ENCODE data around the gene ADD3. TPM values are rescaled to one million over a fixed set of nuclear protein-coding genes. Genes with fewer than 3 reads are reported as not detected.

The ADD3 gene
- total RNA-seq, 2 experiments from 2014 or later: 273 to 302 TPM

GRCh38 chr10:110076559-110077318 is 69.0 kb downstream of the ADD3 start:
- peak overlapping the region; percentile 54 for H3K4me3 ChIP-seq (ENCODE audit: low read length)
- Mint-ChIP-seq H3K9me3 (no peaks in the 10 kb centered on the region), H3K36me3 (ENCODE audit: low read depth) (peaks cover 17% of the 10 kb centered on the region), H3K4me3 (peak overlapping the region; percentile 80), H3K27me3 (no peaks in the 10 kb centered on the region), H3K4me1 (ENCODE audit: low read depth) (peaks cover 88% of the 10 kb centered on the region), H3K27ac (peak overlapping the region; percentile 85)
- H3K4me1 ChIP-seq (ENCODE audit: insufficient read depth, low read length): peaks cover 54% of the 10 kb centered on the region
- no peaks in the 10 kb centered on the region for H3K9me3 ChIP-seq (ENCODE audit: control insufficient read depth in 1 of 2, insufficient read depth in 1 of 2, low read length in 2 of 2)
- ATAC-seq (ENCODE audit: poor library complexity): peak; percentile 72
- peak in 9 of 14 experiments; percentile 12 to 82 (median 29) for DNase-seq
- no peaks in the 10 kb centered on the region for H3K36me3 ChIP-seq (ENCODE audit: insufficient read depth, low read length)
- intact Hi-C loops (cut with DNase I, micrococcal nuclease): loop anchor here (1.0 to 5.0 kb wide), 5 partner anchors 8 to 66 kb away; no protein-coding TSS in a partner anchor
- CTCF ChIA-PET: interaction anchor here (0.6 to 1.8 kb wide), 10 partner anchors 9 to 822 kb away, joined by 3 to 9 read pairs (median 3); no protein-coding TSS in a partner anchor
- H3K27me3 ChIP-seq (ENCODE audit: control insufficient read depth in 1 of 2, insufficient read depth in 2 of 2, low read length in 2 of 2): no peaks in the 10 kb centered on the region
- peak overlapping the region; percentile 19 to 66 for H3K27ac ChIP-seq (ENCODE audit: low read depth in 1 of 2, low read length in 2 of 2)
- POLR2A ChIA-PET: interaction anchor here (0.6 to 7.0 kb wide), 28 partner anchors 8 to 193 kb away, joined by 3 to 69 read pairs (median 5); partner anchors contain the start of genes ADD3 and MXI1
- no peak for TF ChIP-seq CTCF (IDR thresholded peaks at IDR 0.05)

DNA sequence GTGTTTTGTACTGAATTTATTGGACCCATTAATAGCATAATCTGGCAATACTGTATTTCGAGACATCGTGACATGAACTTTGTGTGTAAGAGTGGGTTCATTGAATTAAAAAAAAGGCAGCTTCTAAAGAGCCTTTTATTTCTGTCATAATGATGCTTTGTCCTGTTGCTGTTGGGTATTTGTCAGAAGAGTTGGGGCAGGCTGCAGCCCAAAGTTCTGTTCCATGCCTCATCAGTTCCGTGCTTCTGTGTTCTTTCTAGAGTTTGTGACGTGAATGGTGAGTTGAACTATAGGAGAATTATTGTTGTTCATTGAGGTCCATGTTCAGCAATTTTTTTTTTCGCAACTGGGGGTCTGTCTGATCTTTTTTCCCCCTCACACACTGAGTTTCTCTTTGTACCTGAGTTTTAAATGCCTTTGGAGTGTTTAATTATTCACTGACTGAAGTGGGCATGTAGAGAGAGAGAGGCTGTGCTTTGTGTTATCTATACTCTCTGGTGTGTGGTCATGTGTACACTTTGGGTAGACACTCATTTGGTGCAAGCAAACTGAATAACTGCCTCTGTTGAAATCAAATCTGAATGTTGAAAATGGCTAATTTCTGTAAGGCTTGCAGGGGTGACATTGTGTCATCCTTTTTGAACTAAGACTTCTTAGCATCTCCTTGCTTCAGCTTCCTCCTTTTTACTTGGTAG is 69.8 kb downstream of the ADD3 start:
- H3K27ac ChIP-seq (ENCODE audit: low read depth in 1 of 2, low read length in 2 of 2): peak overlapping the region; percentile 19 to 66
- peak in 4 of 14 experiments; percentile 25 to 44 (median 42) for DNase-seq
- no peaks in the 10 kb centered on the region for H3K27me3 ChIP-seq (ENCODE audit: control insufficient read depth in 1 of 2, insufficient read depth in 2 of 2, low read length in 2 of 2)
- Mint-ChIP-seq H3K27me3 (no peaks in the 10 kb centered on the region), H3K4me1 (ENCODE audit: low read depth) (peaks cover 92% of the 10 kb centered on the region), H3K9me3 (no peaks in the 10 kb centered on the region), H3K4me3 (peak overlapping the region; percentile 80), H3K27ac (peak overlapping the region; percentile 85), H3K36me3 (ENCODE audit: low read depth) (peaks cover 20% of the 10 kb centered on the region)
- no peaks in the 10 kb centered on the region for H3K9me3 ChIP-seq (ENCODE audit: control insufficient read depth in 1 of 2, insufficient read depth in 1 of 2, low read length in 2 of 2)
- ChIA-PET POLR2A (interaction anchor here (0.6 to 7.0 kb wide), 25 partner anchors 8 to 193 kb away, joined by 3 to 69 read pairs (median 5); partner anchors contain the start of genes ADD3 and MXI1), CTCF (interaction anchor here (0.6 to 1.6 kb wide), 9 partner anchors 14 to 193 kb away, joined by 3 to 9 read pairs (median 3); no protein-coding TSS in a partner anchor)
- TF ChIP-seq CTCF (IDR thresholded peaks at IDR 0.05): no peak
- H3K4me1 ChIP-seq (ENCODE audit: insufficient read depth, low read length): peaks cover 50% of the 10 kb centered on the region
- ATAC-seq (ENCODE audit: poor library complexity): peak; percentile 56
- H3K4me3 ChIP-seq (ENCODE audit: low read length): peak overlapping the region; percentile 54
- intact Hi-C loops (cut with DNase I, micrococcal nuclease): loop anchor here (1.0 to 5.0 kb wide), 6 partner anchors 9 to 67 kb away; no protein-coding TSS in a partner anchor
- H3K36me3 ChIP-seq (ENCODE audit: insufficient read depth, low read length): no peaks in the 10 kb centered on the region

- peak overlapping the region; percentile 80 for H3K4me3 Mint-ChIP-seq
- H3K9me3 ChIP-seq (ENCODE audit: control insufficient read depth in 1 of 2, insufficient read depth in 1 of 2, low read length in 2 of 2): no peaks in the 10 kb centered on the region
- H3K36me3 ChIP-seq (ENCODE audit: insufficient read depth, low read length): no peaks in the 10 kb centered on the region
- H3K27me3 ChIP-seq (ENCODE audit: control insufficient read depth in 1 of 2, insufficient read depth in 2 of 2, low read length in 2 of 2): no peaks in the 10 kb centered on the region
- CTCF ChIA-PET: interaction anchor here (0.6 to 1.6 kb wide), 4 partner anchors 14 to 194 kb away, joined by 3 to 8 read pairs (median 3); no protein-coding TSS in a partner anchor
- peaks cover 20% of the 10 kb centered on the region for H3K36me3 Mint-ChIP-seq (ENCODE audit: low read depth)
- TF ChIP-seq CTCF (IDR thresholded peaks at IDR 0.05): no peak
- DNase-seq: no peak
- peak overlapping the region; percentile 85 for H3K27ac Mint-ChIP-seq
- H3K9me3 Mint-ChIP-seq: no peaks in the 10 kb centered on the region
- peak overlapping the region; percentile 19 to 66 for H3K27ac ChIP-seq (ENCODE audit: low read depth in 1 of 2, low read length in 2 of 2)
- ATAC-seq (ENCODE audit: poor library complexity): no peak
- H3K4me1 ChIP-seq (ENCODE audit: insufficient read depth, low read length): peaks cover 47% of the 10 kb centered on the region
- H3K27me3 Mint-ChIP-seq: no peaks in the 10 kb centered on the region
- intact Hi-C loops (cut with DNase I, micrococcal nuclease): loop anchor here in 1 of 2 experiments (2.0 to 5.0 kb wide), 2 partner anchors 16 to 41 kb away; no protein-coding TSS in a partner anchor
- peaks cover 93% of the 10 kb centered on the region for H3K4me1 Mint-ChIP-seq (ENCODE audit: low read depth)
- H3K4me3 ChIP-seq (ENCODE audit: low read length): peak overlapping the region; percentile 54
- POLR2A ChIA-PET: interaction anchor here (0.7 to 7.0 kb wide), 9 partner anchors 10 to 143 kb away, joined by 3 to 69 read pairs (median 5); partner anchors contain the start of gene ADD3
These were observed 70.5 kb downstream of the ADD3 start for GRCh38 chr10:110078317-110078716.

Measured in CD4-positive, alpha-beta T cell (primary cell).